H1 (cell line): ENCODE data around the gene RNFT1. TPM values are rescaled to one million over a fixed set of nuclear protein-coding genes. Genes with fewer than 3 reads are reported as not detected.

Source experiments
- CTCF ChIA-PET: fragments of 300-600 bp; sonication (Branson Sonifier 250); formaldehyde crosslinking; loops from one replicate; lab custom pipeline; 2021; ENCODE audit not compliant: partially characterized antibody; lab: Charles Lee
- POLR2A ChIA-PET: fragments of 300-600 bp; sonication (Branson Sonifier 250); formaldehyde crosslinking; loops from one replicate; lab custom pipeline; 2021; ENCODE audit warnings: inconsistent platforms; ENCODE audit not compliant: partially characterized antibody; lab: Charles Lee
- DNase-seq, 2 experiments: peaks; one replicate each; pipeline versions ENCODE4 v3.0.0 to v3.0.0-alpha.2; 2010 to 2022; ENCODE audit warnings: low spot score in 2 of 2, low read depth in 1 of 2, mixed read lengths in 1 of 2
- FAIRE-seq: peaks from 2 replicates; lab custom pipeline; 2011; peaks lifted over from hg19 to GRCh38; lab: Jason Lieb, UNC
- H2AFZ ChIP-seq: 2 replicates; pipeline ENCODE4 v1.8.1; 2012; ENCODE audit warnings: low read length, inconsistent platforms
- H2AK5ac ChIP-seq: 2 replicates; pipeline ENCODE4 v1.6.1; 2013; ENCODE audit warnings: low read depth, low read length
- H2BK120ac ChIP-seq: replicated peaks from 2 replicates; pipeline ENCODE3; 2013; ENCODE audit warnings: low read depth, low read length, inconsistent platforms
- H2BK12ac ChIP-seq: 2 replicates; pipeline ENCODE4 v1.6.1; 2013; ENCODE audit warnings: low read depth, low read length
- H2BK15ac ChIP-seq: 2 replicates; pipeline ENCODE4 v1.6.1; 2013; ENCODE audit warnings: low read length
- H2BK20ac ChIP-seq: 2 replicates; pipeline ENCODE4 v1.6.1; 2013; ENCODE audit warnings: low read length
- H2BK5ac ChIP-seq: 2 replicates; pipeline ENCODE4 v1.6.1; 2013; ENCODE audit warnings: low read depth, low read length
- H3K14ac ChIP-seq: 2 replicates; pipeline ENCODE4 v1.6.1; 2013; ENCODE audit warnings: inconsistent platforms; ENCODE audit not compliant: insufficient read length
- H3K18ac ChIP-seq: 2 replicates; pipeline ENCODE4 v1.6.1; 2013; ENCODE audit warnings: low read length; ENCODE audit errors: extremely low read depth
- H3K23ac ChIP-seq: 2 replicates; pipeline ENCODE4 v1.6.1; 2013; ENCODE audit warnings: inconsistent platforms; ENCODE audit not compliant: insufficient read length
- H3K23me2 ChIP-seq: 2 replicates; pipeline ENCODE4 v1.6.1; 2013; ENCODE audit warnings: low read depth, low read length
- H3K27ac ChIP-seq: 2 replicates; pipeline ENCODE4 v1.6.1; 2011; ENCODE audit warnings: low read depth, low read length, inconsistent platforms
- H3K27me3 ChIP-seq, 4 experiments: replicated peaks in 1 of 4; 1 replicate in 1 of 4; 2 replicates in 3 of 4; pipeline versions ENCODE4 v1.6.1 to v1.8.1; 2011 to 2013; ENCODE audit warnings: low read length in 3 of 4, mild to moderate bottlenecking in 3 of 4, inconsistent platforms in 2 of 4, mixed read lengths in 2 of 4, moderate library complexity in 1 of 4; ENCODE audit not compliant: control insufficient read depth in 3 of 4, insufficient read depth in 3 of 4; ENCODE audit errors: extremely low read depth in 1 of 4
- H3K36me3 ChIP-seq, 4 experiments: 2 replicates each; pipeline versions ENCODE4 v1.6.1 to v1.8.1; 2011 to 2013; ENCODE audit warnings: mild to moderate bottlenecking in 4 of 4, low read length in 3 of 4, moderate library complexity in 2 of 4, control low read depth in 1 of 4, inconsistent platforms in 1 of 4; ENCODE audit not compliant: insufficient read depth in 4 of 4, control insufficient read depth in 2 of 4
- H3K4ac ChIP-seq: replicated peaks from 2 replicates; pipeline ENCODE3; 2013; ENCODE audit warnings: low read length, low read depth, mixed read lengths, inconsistent platforms; ENCODE audit not compliant: insufficient read length
- H3K4me1 ChIP-seq, 4 experiments: replicated peaks in 1 of 4; 1 replicate in 1 of 4; 2 replicates in 3 of 4; pipeline versions ENCODE4 v1.6.1 to v1.8.1; 2011 to 2013; ENCODE audit warnings: low read length in 3 of 4, inconsistent platforms in 2 of 4, mixed read lengths in 1 of 4; ENCODE audit not compliant: insufficient read depth in 4 of 4, control insufficient read depth in 3 of 4
- H3K4me2 ChIP-seq, 2 experiments: 2 replicates each; pipeline versions ENCODE4 v1.6.1 to v1.8.1; 2011 to 2013; ENCODE audit warnings: low read depth in 2 of 2, low read length in 2 of 2, control low read depth in 1 of 2, inconsistent platforms in 1 of 2, mild to moderate bottlenecking in 1 of 2; ENCODE audit not compliant: insufficient read depth in 1 of 2
- H3K4me3 ChIP-seq, 4 experiments: fragments of 200-600, 300-600 bp in 1 of 4; sonication (generic), shearing (Covaris generic), sonication (Bioruptor Twin) in 1 of 4; 2 replicates each; pipeline versions ENCODE4 v1.5.1 to v1.8.1; 2011 to 2016; ENCODE audit warnings: low read length in 4 of 4, low read depth in 3 of 4, control low read depth in 2 of 4, inconsistent platforms in 2 of 4, mild to moderate bottlenecking in 2 of 4, mixed read lengths in 1 of 4, moderate library complexity in 1 of 4; ENCODE audit not compliant: insufficient read depth in 2 of 4; ENCODE audit errors: extremely low read depth in 1 of 4
- H3K56ac ChIP-seq: replicated peaks from 2 replicates; pipeline ENCODE3; 2013; ENCODE audit warnings: low read depth, mild to moderate bottlenecking, mixed read lengths, low read length, inconsistent platforms; ENCODE audit not compliant: insufficient read length
- H3K79me1 ChIP-seq: 2 replicates; pipeline ENCODE4 v1.6.1; 2013; ENCODE audit warnings: low read depth, low read length, control low read depth
- H3K79me2 ChIP-seq, 2 experiments: 2 replicates each; pipeline versions ENCODE4 v1.6.1 to v1.8.1; 2012 to 2013; ENCODE audit warnings: low read length in 2 of 2, mild to moderate bottlenecking in 2 of 2, inconsistent platforms in 1 of 2; ENCODE audit not compliant: insufficient read depth in 2 of 2, control insufficient read depth in 1 of 2
- H3K9ac ChIP-seq, 4 experiments: replicated peaks in 1 of 4; 1 replicate in 1 of 4; 2 replicates in 3 of 4; pipeline versions ENCODE4 v1.6.1 to v1.8.1; 2011 to 2013; ENCODE audit warnings: low read depth in 3 of 4, low read length in 3 of 4, control low read depth in 2 of 4, mild to moderate bottlenecking in 2 of 4, moderate library complexity in 2 of 4, inconsistent platforms in 1 of 4; ENCODE audit errors: extremely low read depth in 1 of 4
- H3K9me3 ChIP-seq, 2 experiments: 2 replicates each; pipeline versions ENCODE4 v1.6.1 to v1.8.1; 2012 to 2013; ENCODE audit warnings: mild to moderate bottlenecking in 2 of 2, moderate library complexity in 2 of 2, control low read depth in 1 of 2, inconsistent platforms in 1 of 2, low read depth in 1 of 2, low read length in 1 of 2, mixed read lengths in 1 of 2; ENCODE audit not compliant: insufficient read depth in 2 of 2
- H4K20me1 ChIP-seq, 2 experiments: replicated peaks in 1 of 2; 2 replicates each; pipeline versions ENCODE3 to v1.8.1; 2011 to 2013; ENCODE audit warnings: inconsistent platforms in 2 of 2, low read length in 2 of 2, mild to moderate bottlenecking in 1 of 2; ENCODE audit not compliant: insufficient read depth in 2 of 2, control insufficient read depth in 1 of 2
- H4K5ac ChIP-seq: 2 replicates; pipeline ENCODE4 v1.6.1; 2013; ENCODE audit warnings: low read length, low read depth, mixed read lengths, inconsistent platforms; ENCODE audit not compliant: insufficient read length
- H4K8ac ChIP-seq: 2 replicates; pipeline ENCODE4 v1.8.0; 2013; ENCODE audit warnings: mild to moderate bottlenecking, moderate library complexity, low read length, inconsistent platforms; ENCODE audit not compliant: insufficient read depth; ENCODE audit errors: extremely low read depth
- H4K91ac ChIP-seq: replicated peaks from 2 replicates; pipeline ENCODE3; 2013; ENCODE audit warnings: low read length, mixed read lengths, inconsistent platforms; ENCODE audit not compliant: insufficient read length
- ASH2L ChIP-seq: fragments of 200-600, 300-600 bp; sonication (generic); IDR thresholded peaks from one replicate; pipeline ENCODE4 v1.7.1; 2017; ENCODE audit warnings: low read length
- CBX8 ChIP-seq: fragments of 300-800, 300-1000 bp; sonication (generic); IDR thresholded peaks from 2 replicates; pipeline ENCODE4 v1.7.1; 2016; ENCODE audit warnings: low read depth, low read length, borderline replicate concordance
- CHD1 ChIP-seq: IDR thresholded peaks from 2 replicates; pipeline ENCODE4 v1.6.1; 2012; ENCODE audit warnings: low read depth, low read length, improper control_type of control experiment
- CHD2 ChIP-seq: IDR thresholded peaks from 2 replicates; pipeline ENCODE4 v1.6.1; 2012; ENCODE audit warnings: low read length, improper control_type of control experiment
- E2F6 ChIP-seq: IDR thresholded peaks from 2 replicates; pipeline ENCODE4 v1.6.1; 2012; ENCODE audit warnings: inconsistent platforms
- EZH2 ChIP-seq: fragments of 200-600 bp; sonication (generic); IDR thresholded peaks from 2 replicates; pipeline ENCODE4 v1.7.1; 2012; ENCODE audit warnings: low read depth, mild to moderate bottlenecking, moderate library complexity, low read length, inconsistent platforms; ENCODE audit not compliant: severe bottlenecking
- NRF1 ChIP-seq: IDR thresholded peaks from 2 replicates; pipeline ENCODE4 v1.6.1; 2011; ENCODE audit warnings: mild to moderate bottlenecking, low read depth, low read length, improper control_type of control experiment
- RFX5 ChIP-seq: IDR thresholded peaks from 2 replicates; pipeline ENCODE4 v1.6.1; 2011; ENCODE audit warnings: low read depth, low read length, improper control_type of control experiment, borderline replicate concordance
- polyA plus RNA-seq, 7 experiments: library from polyadenylated mRNA; depleted of rRNA in 3 of 7; stranded (reverse) in 5 of 7; unstranded in 2 of 7; fragments of >200 nt in 5 of 7; fragments of 200-250 nt in 2 of 7; gene quantifications; 1 replicate in 5 of 7; 2 replicates in 1 of 7; 4 replicates in 1 of 7; pipeline versions ENCODE4 v1.2.1 to v1.2.3, GENCODE V29; 2011 to 2013; ENCODE audit warnings: missing spikeins in 2 of 7, mixed read lengths in 2 of 7
- total RNA-seq: library from RNA; stranded (reverse); fragmentation: NEBNext Ultra II Directional; extraction: Animal tissue kit (Norgen Biotek cat#: 25700); gene quantifications from 2 replicates; pipeline ENCODE4 v1.2.1, GENCODE V29; 2021

The RNFT1 gene
- total and polyA plus RNA-seq, 2 of the 8 experiments (the other 6 are each of a cell fraction or from before 2014, with no cell fraction given) = 3.0 to 5.2 TPM

DNA sequence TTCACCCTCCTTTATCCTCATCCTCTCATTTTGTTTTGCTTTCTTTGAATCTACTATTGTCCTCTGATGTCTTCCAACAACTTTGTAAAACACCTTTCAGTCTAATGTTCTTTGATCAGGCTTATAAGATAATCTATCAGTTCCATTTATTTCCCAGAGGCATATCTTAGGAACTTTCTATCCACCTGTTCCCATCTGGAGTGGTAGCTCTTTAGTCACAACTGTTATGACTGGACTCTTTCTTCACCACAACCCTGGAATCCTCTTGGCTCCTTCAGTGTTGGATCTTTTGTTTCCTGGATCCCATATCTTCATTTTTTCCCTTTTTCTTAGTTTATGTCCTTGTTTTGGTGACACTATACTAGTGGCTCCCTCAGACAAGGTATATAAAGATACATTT is 48.1 kb downstream of the RNFT1 start:
- Histone ChIP-seq H3K27ac (no peak overlapping the region), H4K8ac (no peak overlapping the region), H3K27me3 (no peaks in the 10 kb centered on the region), H4K91ac (no peak overlapping the region), H3K9ac (no peak overlapping the region), H3K23ac (no peak overlapping the region), H2AK5ac (no peak overlapping the region), H2BK12ac (no peak overlapping the region), H3K79me1 (no peaks in the 10 kb centered on the region), H2AFZ (no peak overlapping the region), H3K56ac (no peak overlapping the region), H2BK120ac (no peak overlapping the region), H4K20me1 (no peaks in the 10 kb centered on the region), H3K9me3 (no peaks in the 10 kb centered on the region), H3K23me2 (no peaks in the 10 kb centered on the region), H4K5ac (no peak overlapping the region), H3K79me2 (no peaks in the 10 kb centered on the region), H3K4me2 (no peak overlapping the region), H3K18ac (no peak overlapping the region), H3K4me1 (no peaks in the 10 kb centered on the region), H2BK15ac (no peak overlapping the region), H2BK5ac (no peak overlapping the region), H3K4ac (no peak overlapping the region), H3K36me3 (peaks cover 2 to 17% (median 14%) of the 10 kb centered on the region in 4 experiments; a peak in 6 of 8 replicates), H3K14ac (no peak overlapping the region), H2BK20ac (no peak overlapping the region), H3K4me3 (no peak overlapping the region)
- CTCF ChIA-PET = no interaction called here
- FAIRE-seq = no peak
- POLR2A ChIA-PET = no interaction called here
- no peak for DNase-seq
- TF ChIP-seq EZH2 = no peak
- no peak for TF ChIP-seq CHD2
- TF ChIP-seq CHD1 = no peak
- TF ChIP-seq E2F6 = no peak
- TF ChIP-seq ASH2L = no peak
- no peak for TF ChIP-seq RFX5
- TF ChIP-seq CBX8 = no peak
- TF ChIP-seq NRF1 = no peak
